ENCODE data around the gene CD48.
A peak's percentile ranks its signal among the peaks of the same experiment; 100 is the strongest.
"Not testable (repeated sequence)": the region's sequence is repeated elsewhere in the genome, so short reads cannot be mapped to it uniquely, and the experiment has no call there.

CD48 gene

GRCh38 chr1:160652924-160653619, 58.5 kb downstream of the CD48 start:
- DNase-seq (ENCODE audit: low read depth, low spot score), result no peak

GRCh38 chr1:160652065-160652641, 59.5 kb downstream of the CD48 start:
- not testable (repeated sequence) for DNase-seq (ENCODE audit: low read depth, low spot score)

- DNase-seq (ENCODE audit: low read depth, low spot score), result no peak
Observed at GRCh38 chr1:160651433-160652064, 60.1 kb downstream of the CD48 start.

GRCh38 chr1:160647329-160647720, 64.3 kb downstream of the CD48 start:
- DNase-seq (ENCODE audit: low read depth, low spot score), result no peak

GRCh38 chr1:160646711-160647328, 64.8 kb downstream of the CD48 start, which contains the start of gene SLAMF1:
Gene SLAMF1, minus strand, starts transcription at chr1:160647044. Its CDS starts 99 bp downstream, at chr1:160646945.
- no peak for DNase-seq (ENCODE audit: low read depth, low spot score)

GRCh38 chr1:160646180-160646579, 65.4 kb downstream of the CD48 start:
- DNase-seq (ENCODE audit: low read depth, low spot score), result no peak

- no peak for DNase-seq (ENCODE audit: low read depth, low spot score)
Observed at GRCh38 chr1:160645386-160646130, 66.1 kb downstream of the CD48 start.

GRCh38 chr1:160644399-160644798, 67.2 kb downstream of the CD48 start:
- no peak for DNase-seq (ENCODE audit: low read depth, low spot score)

- DNase-seq (ENCODE audit: low read depth, low spot score), result no peak
Observed at GRCh38 chr1:160643138-160643537, 68.5 kb downstream of the CD48 start.

GRCh38 chr1:160642281-160642644, 69.4 kb downstream of the CD48 start:
- DNase-seq (ENCODE audit: low read depth, low spot score), result no peak

GRCh38 chr1:160641323-160642280, 70.0 kb downstream of the CD48 start:
- no peak for DNase-seq (ENCODE audit: low read depth, low spot score)

GRCh38 chr1:160640359-160641123, 71.1 kb downstream of the CD48 start:
- no peak for DNase-seq (ENCODE audit: low read depth, low spot score)

GRCh38 chr1:160639652-160640051, 72.0 kb downstream of the CD48 start:
- DNase-seq (ENCODE audit: low read depth, low spot score), result peak; percentile 19

GRCh38 chr1:160638926-160639325, 72.7 kb downstream of the CD48 start:
- DNase-seq (ENCODE audit: low read depth, low spot score), result no peak

- DNase-seq (ENCODE audit: low read depth, low spot score), result no peak
Observed at GRCh38 chr1:160638540-160638857, 73.1 kb downstream of the CD48 start.

GRCh38 chr1:160637821-160638539, 73.6 kb downstream of the CD48 start:
- no peak for DNase-seq (ENCODE audit: low read depth, low spot score)

- no peak for DNase-seq (ENCODE audit: low read depth, low spot score)
Observed at GRCh38 chr1:160637065-160637464, 74.6 kb downstream of the CD48 start.

- DNase-seq (ENCODE audit: low read depth, low spot score), result no peak
Observed at GRCh38 chr1:160636547-160636946, 75.1 kb downstream of the CD48 start.

GRCh38 chr1:160636076-160636475, 75.5 kb downstream of the CD48 start:
- no peak for DNase-seq (ENCODE audit: low read depth, low spot score)
